DND-41 (cell line): Measurements from ENCODE around the gene ARMH3.

Source experiments
- ATAC-seq: fragments of 200-7000 bp; cut with Tn5 transposase; 3 replicates; pipeline ENCODE4 v1.9.1; 2021; ENCODE audit warnings: low read depth; ENCODE audit not compliant: insufficient read depth
- DNase-seq: peaks from one replicate; pipeline ENCODE4 v3.0.0-alpha.2; 2020
- H2AFZ ChIP-seq: 2 replicates; pipeline ENCODE4 v1.6.0; 2012; ENCODE audit warnings: low read depth, low read length
- H3K27ac ChIP-seq: 2 replicates; pipeline ENCODE4 v1.5.1; 2012; ENCODE audit warnings: low read length, inconsistent platforms
- H3K27me3 ChIP-seq: fragments of 200-600 bp; sonication (generic); 2 replicates; pipeline ENCODE4 v1.6.0; 2012; ENCODE audit warnings: low read length, mild to moderate bottlenecking, inconsistent platforms; ENCODE audit not compliant: insufficient read depth, poor library complexity
- H3K36me3 ChIP-seq: 2 replicates; pipeline ENCODE4 v1.5.1; 2012; ENCODE audit warnings: low read length, inconsistent platforms; ENCODE audit not compliant: insufficient read depth
- H3K4me1 ChIP-seq: 2 replicates; pipeline ENCODE4 v1.5.1; 2012; ENCODE audit warnings: mild to moderate bottlenecking, low read length; ENCODE audit not compliant: insufficient read depth
- H3K4me2 ChIP-seq: 2 replicates; pipeline ENCODE4 v1.6.0; 2012; ENCODE audit warnings: mild to moderate bottlenecking, moderate library complexity, low read length, inconsistent platforms; ENCODE audit not compliant: insufficient read depth
- H3K4me3 ChIP-seq, 2 experiments: fragments of 200-600 bp in 1 of 2; shearing (Covaris generic) in 1 of 2; 2 replicates each; pipeline ENCODE4 v1.5.1; 2012 to 2016; ENCODE audit warnings: inconsistent platforms in 2 of 2, low read length in 2 of 2, mild to moderate bottlenecking in 2 of 2, low read depth in 1 of 2, moderate library complexity in 1 of 2
- H3K79me2 ChIP-seq: 2 replicates; pipeline ENCODE4 v1.6.0; 2012; ENCODE audit warnings: low read length, inconsistent platforms; ENCODE audit not compliant: insufficient read depth
- H3K9ac ChIP-seq: 2 replicates; pipeline ENCODE4 v1.6.0; 2012; ENCODE audit warnings: low read depth, mild to moderate bottlenecking, inconsistent platforms, low read length, moderate library complexity
- H3K9me3 ChIP-seq: 2 replicates; pipeline ENCODE4 v1.5.1; 2012; ENCODE audit warnings: low read length, moderate library complexity, mild to moderate bottlenecking, inconsistent platforms; ENCODE audit not compliant: insufficient read depth, severe bottlenecking
- H4K20me1 ChIP-seq: 2 replicates; pipeline ENCODE4 v1.6.0; 2012; ENCODE audit warnings: low read length; ENCODE audit not compliant: insufficient read depth
- CTCF ChIP-seq: IDR thresholded peaks from 2 replicates; pipeline ENCODE4 v1.5.1; 2012; ENCODE audit warnings: borderline replicate concordance, low read length, moderate library complexity, mild to moderate bottlenecking; ENCODE audit not compliant: poor library complexity, severe bottlenecking; ENCODE audit errors: extremely low read depth
- EZH2 ChIP-seq: IDR thresholded peaks from 3 replicates; pipeline ENCODE4 v1.6.1; 2012; ENCODE audit warnings: borderline replicate concordance, low read depth, mild to moderate bottlenecking, moderate library complexity, low read length, inconsistent platforms; ENCODE audit not compliant: severe bottlenecking

Gene ARMH3

GRCh38 chr10:101895781-101896180, 160.2 kb downstream of the ARMH3 start:
- no peak for DNase-seq
- 0 out of 2 replicates have a peak, but pooled peaks cover 3% of the 10 kb centered on the region for H4K20me1 ChIP-seq
- H3K36me3 ChIP-seq: no peaks in the 10 kb centered on the region
- no peak overlapping the region for H3K9ac ChIP-seq
- H3K9me3 ChIP-seq: no peaks in the 10 kb centered on the region
- no peaks in the 10 kb centered on the region for H3K27me3 ChIP-seq
- no peak overlapping the region for H3K4me3 ChIP-seq
- no peaks in the 10 kb centered on the region for H3K79me2 ChIP-seq
- H3K27ac ChIP-seq: no peak overlapping the region
- H2AFZ ChIP-seq: no peak overlapping the region
- TF ChIP-seq EZH2 (no peak), CTCF (no peak)
- no peak overlapping the region for H3K4me2 ChIP-seq
- H3K4me1 ChIP-seq: no peaks in the 10 kb centered on the region
- no peak for ATAC-seq

- Histone ChIP-seq H3K4me3 (no peak overlapping the region), H3K4me1 (no peaks in the 10 kb centered on the region), H3K27ac (no peak overlapping the region), H3K79me2 (no peaks in the 10 kb centered on the region), H2AFZ (no peak overlapping the region), H3K27me3 (no peaks in the 10 kb centered on the region), H4K20me1 (0 out of 2 replicates have a peak, but pooled peaks cover 3% of the 10 kb centered on the region), H3K9me3 (no peaks in the 10 kb centered on the region), H3K9ac (no peak overlapping the region), H3K4me2 (no peak overlapping the region), H3K36me3 (no peaks in the 10 kb centered on the region)
- ATAC-seq (no peak), DNase-seq (no peak)
- no peak for TF ChIP-seq CTCF
- TF ChIP-seq EZH2: no peak
Measured at GRCh38 chr10:101894742-101895141, 161.2 kb downstream of the ARMH3 start.

- no peak overlapping the region for H3K4me3 ChIP-seq
- no peak overlapping the region for H3K27ac ChIP-seq
- no peaks in the 10 kb centered on the region for H3K27me3 ChIP-seq
- no peak for ATAC-seq
- no peak for DNase-seq
- no peak overlapping the region for H3K9ac ChIP-seq
- peaks cover 1% of the 10 kb centered on the region; the same call in 1 of the 2 replicates for H3K36me3 ChIP-seq
- H3K9me3 ChIP-seq: no peaks in the 10 kb centered on the region
- no peak overlapping the region for H2AFZ ChIP-seq
- H3K79me2 ChIP-seq: no peaks in the 10 kb centered on the region
- H3K4me2 ChIP-seq: no peak overlapping the region
- H4K20me1 ChIP-seq: 0 out of 2 replicates have a peak, but pooled peaks cover 3% of the 10 kb centered on the region
- H3K4me1 ChIP-seq: no peaks in the 10 kb centered on the region
- no peak for TF ChIP-seq EZH2
- TF ChIP-seq CTCF: no peak
Measured at GRCh38 chr10:101894266-101894665, 161.7 kb downstream of the ARMH3 start.

- Histone ChIP-seq H3K4me2 (no peak overlapping the region), H3K27me3 (no peaks in the 10 kb centered on the region), H3K79me2 (no peaks in the 10 kb centered on the region), H3K9ac (no peak overlapping the region), H3K36me3 (peaks cover 3% of the 10 kb centered on the region; the same call in 1 of the 2 replicates), H3K4me1 (no peaks in the 10 kb centered on the region), H3K9me3 (no peaks in the 10 kb centered on the region), H2AFZ (no peak overlapping the region), H3K4me3 (no peak overlapping the region), H3K27ac (no peak overlapping the region), H4K20me1 (0 out of 2 replicates have a peak, but pooled peaks cover 3% of the 10 kb centered on the region)
- ATAC-seq (no peak), DNase-seq (no peak)
- no peak for TF ChIP-seq EZH2
- no peak for TF ChIP-seq CTCF
Measured at GRCh38 chr10:101893510-101894120, 162.4 kb downstream of the ARMH3 start.
